GM23338 (cell line): ENCODE measurements around the gene MAP2K1. TPM values are rescaled to one million over a fixed set of nuclear protein-coding genes. Genes with fewer than 3 reads are reported as not detected.
A peak's percentile ranks its signal among the peaks of the same experiment; 100 is the strongest.

Experiments
- ATAC-seq: fragments of 200-7000 bp; cut with Tn5 transposase; 3 replicates; pipeline ENCODE4 v1.9.1; 2020
- DNase-seq: peaks from one replicate; pipeline ENCODE4 v3.0.0-alpha.2; 2015; ENCODE audit warnings: low spot score
- H2AFZ ChIP-seq: fragments of 200-600 bp; sonication (generic); 2 replicates; pipeline ENCODE4 v1.8.0; 2016; ENCODE audit warnings: antibody characterized with exemption, mild to moderate bottlenecking, moderate library complexity
- H3F3A ChIP-seq: fragments of 200-600 bp; sonication (generic); replicated peaks from 2 replicates; pipeline ENCODE4 v1.8.0; 2017; ENCODE audit warnings: antibody characterized with exemption, mixed run types, low read depth
- H3K27ac ChIP-seq: fragments of 200-600 bp; sonication (generic); 2 replicates; pipeline ENCODE4 v1.6.1; 2016; ENCODE audit warnings: low read depth
- H3K27me3 ChIP-seq: fragments of 200-600 bp; sonication (generic); 2 replicates; pipeline ENCODE4 v1.8.0; 2016; ENCODE audit warnings: mild to moderate bottlenecking, mixed run types, moderate library complexity; ENCODE audit not compliant: insufficient read depth
- H3K36me3 ChIP-seq: fragments of 200-600 bp; sonication (generic); 2 replicates; pipeline ENCODE4 v1.8.0; 2016; ENCODE audit warnings: mild to moderate bottlenecking; ENCODE audit not compliant: insufficient read depth
- H3K4me1 ChIP-seq: fragments of 200-600 bp; sonication (generic); 2 replicates; pipeline ENCODE4 v1.8.0; 2016; ENCODE audit warnings: mild to moderate bottlenecking, moderate library complexity; ENCODE audit not compliant: insufficient read depth
- H3K4me2 ChIP-seq: fragments of 200-600 bp; sonication (generic); 2 replicates; pipeline ENCODE4 v1.7.1; 2017; ENCODE audit warnings: mixed run types
- H3K4me3 ChIP-seq: fragments of 200-600 bp; sonication (generic); 2 replicates; pipeline ENCODE4 v1.6.1; 2016; ENCODE audit warnings: mixed run types
- H3K79me2 ChIP-seq: fragments of 200-600 bp; sonication (generic); replicated peaks from 2 replicates; pipeline ENCODE4 v1.8.0; 2017; ENCODE audit warnings: mild to moderate bottlenecking; ENCODE audit not compliant: insufficient read depth
- H3K9me2 ChIP-seq: fragments of 200-600 bp; sonication (generic); 2 replicates; pipeline ENCODE4 v1.8.0; 2017; ENCODE audit not compliant: insufficient read depth
- H4K20me1 ChIP-seq: fragments of 200-600 bp; sonication (generic); replicated peaks from 2 replicates; pipeline ENCODE4 v1.8.0; 2017; ENCODE audit warnings: mild to moderate bottlenecking; ENCODE audit not compliant: insufficient read depth
- H3K27ac Mint-ChIP-seq: 2 replicates; pipeline ENCODE4 v1.8.0; 2020; ENCODE audit warnings: inconsistent platforms, mild to moderate bottlenecking, moderate library complexity, mixed read lengths
- H3K27me3 Mint-ChIP-seq: 3 replicates; pipeline ENCODE4 v1.8.0; 2022; ENCODE audit warnings: low read depth, mild to moderate bottlenecking, moderate library complexity, mixed read lengths, inconsistent platforms; ENCODE audit not compliant: insufficient read depth, poor library complexity
- H3K36me3 Mint-ChIP-seq: 3 replicates; pipeline ENCODE4 v1.8.0; 2021; ENCODE audit warnings: low read depth, mild to moderate bottlenecking, inconsistent platforms, moderate library complexity, mixed read lengths
- H3K4me1 Mint-ChIP-seq: 3 replicates; pipeline ENCODE4 v1.8.0; 2020; ENCODE audit warnings: mild to moderate bottlenecking, inconsistent platforms, mixed read lengths
- H3K4me3 Mint-ChIP-seq: 3 replicates; pipeline ENCODE4 v1.8.0; 2021; ENCODE audit warnings: moderate library complexity, mild to moderate bottlenecking, inconsistent platforms, mixed read lengths
- H3K9me3 Mint-ChIP-seq: 3 replicates; pipeline ENCODE4 v1.8.0; 2020; ENCODE audit warnings: moderate library complexity, mild to moderate bottlenecking, inconsistent platforms, mixed read lengths
- CREB1 ChIP-seq: fragments of 250-450 bp; sonication (Bioruptor Pico); IDR thresholded peaks from 2 replicates; pipeline ENCODE4 v1.5.0; 2020; ENCODE audit warnings: low read depth, mild to moderate bottlenecking, moderate library complexity
- CTCF ChIP-seq, 2 experiments: fragments of 200-600 bp in 1 of 2; sonication (generic) in 1 of 2; conservative IDR thresholded peaks; 2 replicates each; pipeline versions ENCODE4 v1.5.1 to v1.6.1; 2016 to 2017; ENCODE audit warnings: antibody characterized with exemption in 2 of 2, low read depth in 2 of 2, mild to moderate bottlenecking in 2 of 2, moderate library complexity in 1 of 2
- ETS1 ChIP-seq: IDR thresholded peaks from 2 replicates; pipeline ENCODE4 v1.6.1; 2016; ENCODE audit warnings: antibody characterized with exemption
- EZH2phosphoT487 ChIP-seq: fragments of 200-600 bp; sonication (generic); IDR thresholded peaks from one replicate; pipeline ENCODE4 v1.8.1; 2018; ENCODE audit warnings: antibody characterized with exemption; ENCODE audit not compliant: unreplicated experiment
- NANOG ChIP-seq: IDR thresholded peaks from 2 replicates; pipeline ENCODE4 v1.6.1; 2016; ENCODE audit warnings: antibody characterized with exemption, borderline replicate concordance
- REST ChIP-seq: IDR thresholded peaks from one replicate; pipeline ENCODE4 v1.6.1; 2018; ENCODE audit warnings: antibody characterized with exemption; ENCODE audit not compliant: unreplicated experiment
- STAT1 ChIP-seq: IDR thresholded peaks from one replicate; pipeline ENCODE4 v1.6.1; 2016; ENCODE audit warnings: antibody characterized with exemption; ENCODE audit not compliant: unreplicated experiment
- ZNF114 ChIP-seq: fragments of 250-450 bp; sonication (Bioruptor Pico); IDR thresholded peaks from 2 replicates; pipeline ENCODE4 v1.5.0; 2020; ENCODE audit warnings: mild to moderate bottlenecking, moderate library complexity
- ZNF331 ChIP-seq: fragments of 250-450 bp; sonication (Bioruptor Pico); IDR thresholded peaks from 2 replicates; pipeline ENCODE4 v1.5.0; 2020; ENCODE audit warnings: low read depth, mild to moderate bottlenecking, moderate library complexity
- polyA plus RNA-seq: library from polyadenylated mRNA; unstranded; fragments of >200 nt; fragmentation: Nextera tagmentation; extraction: Ambion mirVana; gene quantifications from 2 replicates; pipeline ENCODE4 v1.2.1, GENCODE V29; 2016
- total RNA-seq: library from RNA; depleted of rRNA; stranded (reverse); fragments of >200 nt; shearing (Covaris generic); gene quantifications from 2 replicates; pipeline ENCODE4 v1.2.3, GENCODE V29; 2014

The MAP2K1 gene
- total and polyA plus RNA-seq, 2 experiments from 2014 or later: 42.0 to 68.5 TPM

- Histone ChIP-seq H3K4me3 (peak overlapping the region; percentile 94), H3K4me1 (peaks cover 6% of the 10 kb centered on the region), H2AFZ (peak overlapping the region; percentile 82; the same call in 1 of the 2 replicates), H3K36me3 (peaks cover 60% of the 10 kb centered on the region), H3K27me3 (no peaks in the 10 kb centered on the region), H3K9me2 (no peaks in the 10 kb centered on the region), H3K4me2 (peak overlapping the region; percentile 98), H4K20me1 (peaks cover 23% of the 10 kb centered on the region), H3K27ac (peak overlapping the region; percentile 100), H3K79me2 (peaks cover 29% of the 10 kb centered on the region), H3F3A (peaks cover 63% of the 10 kb centered on the region)
- peak; percentile 40 for ATAC-seq
- peaks cover 25% of the 10 kb centered on the region for H3K4me1 Mint-ChIP-seq
- peaks cover 72% of the 10 kb centered on the region for H3K36me3 Mint-ChIP-seq
- H3K4me3 Mint-ChIP-seq: peak overlapping the region; percentile 87
- H3K27ac Mint-ChIP-seq: peak overlapping the region; percentile 98
- DNase-seq: no peak
- no peaks in the 10 kb centered on the region; the same call in 2 of the 3 replicates for H3K9me3 Mint-ChIP-seq
- H3K27me3 Mint-ChIP-seq: peaks cover 15% of the 10 kb centered on the region
- TF ChIP-seq STAT1: no peak
- TF ChIP-seq CTCF (conservative IDR thresholded peaks at IDR 0.05; ENCODE audit: low read depth in 2 of 2): no peak
- no peak for TF ChIP-seq ETS1
- no peak for TF ChIP-seq CREB1 (CRISPR knock-in tag)
These were observed 110.3 kb downstream of the MAP2K1 start for GRCh38 chr15:66496951-66497501.

- H3K4me3 Mint-ChIP-seq: peak within 1 kb of the TSS; percentile 87
- H3K4me1 Mint-ChIP-seq: peaks cover 29% of the 10 kb centered on the region
- Histone ChIP-seq H3K4me2 (peak within 1 kb of the TSS; percentile 98), H4K20me1 (peaks cover 23% of the 10 kb centered on the region), H3K27me3 (no peaks in the 10 kb centered on the region), H2AFZ (peak within 1 kb of the TSS; percentile 82; the same call in 1 of the 2 replicates), H3K36me3 (peaks cover 68% of the 10 kb centered on the region), H3K79me2 (peaks cover 37% of the 10 kb centered on the region), H3K27ac (peak within 1 kb of the TSS; percentile 100), H3K9me2 (no peaks in the 10 kb centered on the region), H3K4me1 (peaks cover 12% of the 10 kb centered on the region), H3F3A (peaks cover 71% of the 10 kb centered on the region), H3K4me3 (peak within 1 kb of the TSS; percentile 94)
- peak within 1 kb of the TSS; percentile 98 for H3K27ac Mint-ChIP-seq
- H3K36me3 Mint-ChIP-seq: peaks cover 76% of the 10 kb centered on the region
- H3K27me3 Mint-ChIP-seq: peaks cover 15% of the 10 kb centered on the region
- ATAC-seq (peak; percentile 90), DNase-seq (peak; percentile 98)
- no peaks in the 10 kb centered on the region; the same call in 2 of the 3 replicates for H3K9me3 Mint-ChIP-seq
- TF ChIP-seq REST (no peak), NANOG (no peak), ETS1 (peak; percentile 83), ZNF114 (CRISPR knock-in tag) (no peak), EZH2phosphoT487 (no peak), ZNF331 (CRISPR knock-in tag) (no peak)
These were observed 111.1 kb downstream of the MAP2K1 start, which contains the start of gene SNAPC5 for GRCh38 chr15:66497502-66498455. Gene SNAPC5, minus strand, starts transcription at chr15:66497762. Its CDS starts 31 bp downstream, at chr15:66497731.
